ENCODE measurements around the gene VTN.

DNA sequence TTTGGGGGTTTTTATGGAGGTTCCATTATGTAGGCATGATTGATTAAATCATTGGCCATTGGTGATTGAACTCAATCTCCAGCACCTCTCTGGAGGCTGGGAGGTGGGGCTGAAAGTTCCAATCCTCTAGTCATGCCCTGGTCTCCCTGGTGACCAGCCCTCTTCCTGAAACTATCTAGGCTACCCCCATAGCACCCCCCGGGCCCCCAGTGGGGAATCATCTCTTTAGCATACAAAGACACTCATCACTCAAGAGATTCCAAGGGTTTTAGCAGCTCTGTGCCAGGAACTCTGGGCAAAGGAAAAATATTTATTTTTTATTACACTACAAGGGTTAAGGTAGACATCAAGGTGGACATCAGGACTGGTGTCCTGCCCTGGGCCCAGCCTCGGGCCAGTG lies 25.3 kb upstream of the VTN start:
- TF ChIP-seq GATA1 (IDR thresholded peaks at IDR 0.05; ENCODE audit: low read depth, low read length) (no peak), POLR2A (IDR thresholded peaks at IDR 0.05; ENCODE audit: low read length) (no peak)

Measured in erythroblast (primary cell).